GM12878 (cell line): Measurements from ENCODE around the gene ABCC2. TPM values are rescaled to one million over a fixed set of nuclear protein-coding genes. Genes with fewer than 3 reads are reported as not detected.

ENCODE experiments used
- CEBPZ ChIP-seq: fragments of 150-350 bp; IDR thresholded peaks from 2 replicates; pipeline ENCODE4 v1.6.1; 2016; ENCODE audit warnings: low read depth, low read length
- ELK1 ChIP-seq: IDR thresholded peaks from 2 replicates; pipeline ENCODE4 v1.6.1; 2012; ENCODE audit warnings: low read depth, low read length, improper control_type of control experiment
- EZH2 ChIP-seq: IDR thresholded peaks from 2 replicates; pipeline ENCODE4 v1.6.1; 2012; ENCODE audit warnings: low read depth, mild to moderate bottlenecking, control low read depth, inconsistent platforms, low read length, borderline replicate concordance; ENCODE audit not compliant: control insufficient read depth
- HDAC6 ChIP-seq: fragments of 200-600 bp; sonication (generic); IDR thresholded peaks from one replicate; pipeline ENCODE4 v1.8.0; 2017; ENCODE audit warnings: antibody characterized with exemption; ENCODE audit not compliant: unreplicated experiment
- HSF1 ChIP-seq: fragments of 150-350 bp; IDR thresholded peaks from 2 replicates; pipeline ENCODE4 v1.6.1; 2014; ENCODE audit warnings: mild to moderate bottlenecking, low read depth, low read length
- IKZF2 ChIP-seq, 2 experiments: fragments of 450-650 bp; IDR thresholded peaks; 2 replicates each; pipeline ENCODE4 v1.6.1; 2017; ENCODE audit warnings: mild to moderate bottlenecking in 2 of 2, moderate library complexity in 2 of 2
- JUNB ChIP-seq: IDR thresholded peaks from 2 replicates; pipeline ENCODE4 v1.6.1; 2016; ENCODE audit warnings: antibody characterized with exemption, mild to moderate bottlenecking
- MYB ChIP-seq: fragments of 150-350 bp; IDR thresholded peaks from 2 replicates; pipeline ENCODE4 v1.6.1; 2014; ENCODE audit warnings: mild to moderate bottlenecking, low read depth, low read length, borderline replicate concordance
- MYC ChIP-seq: IDR thresholded peaks from 2 replicates; pipeline ENCODE4 v1.6.1; 2011; ENCODE audit warnings: mild to moderate bottlenecking, low read length, moderate library complexity, inconsistent platforms; ENCODE audit not compliant: insufficient read depth, insufficient replicate concordance, insufficient read length, severe bottlenecking
- NBN ChIP-seq: fragments of 450-650 bp; IDR thresholded peaks from 2 replicates; pipeline ENCODE4 v1.6.1; 2016
- REST ChIP-seq: IDR thresholded peaks from 2 replicates; pipeline ENCODE4 v1.6.1; 2012; ENCODE audit warnings: mild to moderate bottlenecking, low read depth, low read length
- RUNX3 ChIP-seq: IDR thresholded peaks from 2 replicates; pipeline ENCODE4 v1.6.1; 2012; ENCODE audit warnings: low read length, inconsistent platforms
- WRNIP1 ChIP-seq: IDR thresholded peaks from 2 replicates; pipeline ENCODE4 v1.6.1; 2011; ENCODE audit warnings: low read depth, low read length, improper control_type of control experiment, borderline replicate concordance
- ZNF384 ChIP-seq: IDR thresholded peaks from 2 replicates; pipeline ENCODE4 v1.6.1; 2012; ENCODE audit warnings: low read depth, mild to moderate bottlenecking, low read length, improper control_type of control experiment, borderline replicate concordance
- polyA plus RNA-seq, 11 experiments: library from polyadenylated mRNA; depleted of rRNA in 4 of 11; unstranded in 6 of 11; stranded (reverse) in 5 of 11; fragments of >200 nt; fragmentation: Nextera tagmentation in 4 of 11; fragmentation: Illumina TruSeq in 1 of 11; extraction: Ambion mirVana in 4 of 11; extraction: Trizol in 1 of 11; gene quantifications; 1 replicate in 1 of 11; 2 replicates in 10 of 11; pipeline versions ENCODE4 v1.2.1 to v1.2.3, GENCODE V29; 2011 to 2016; ENCODE audit warnings: inconsistent platforms in 2 of 11, missing spikeins in 2 of 11, low read depth in 1 of 11
- total RNA-seq, 4 experiments: library from RNA; depleted of rRNA in 3 of 4; stranded (reverse); fragments of >200 nt in 3 of 4; fragmentation: Illumina TruSeq in 1 of 4; extraction: Trizol in 1 of 4; gene quantifications; 2 replicates each; pipeline versions ENCODE4 v1.2.1 to v1.2.3, GENCODE V29; 2013 to 2021
- TF ChIP-seq, protein P1 (sequence below): IDR thresholded peaks from 2 replicates; pipeline ENCODE4 v1.6.1; 2011; ENCODE audit warnings: low read depth, low read length, improper control_type of control experiment, borderline replicate concordance

ABCC2 gene
- total and polyA plus RNA-seq, 10 of the 15 experiments (the other 5 are each of a cell fraction or from before 2014, with no cell fraction given): 0.02 to 0.95 (median 0.21) TPM

GRCh38 chr10:99766302-99766681 is 16.1 kb upstream of the ABCC2 start (continued):
- TF ChIP-seq MYC: no peak
- no peak for TF ChIP-seq HSF1
- TF ChIP-seq WRNIP1: no peak
- TF ChIP-seq REST: no peak
- TF ChIP-seq HDAC6: no peak
- TF ChIP-seq JUNB: no peak
- TF ChIP-seq, protein P1, sequence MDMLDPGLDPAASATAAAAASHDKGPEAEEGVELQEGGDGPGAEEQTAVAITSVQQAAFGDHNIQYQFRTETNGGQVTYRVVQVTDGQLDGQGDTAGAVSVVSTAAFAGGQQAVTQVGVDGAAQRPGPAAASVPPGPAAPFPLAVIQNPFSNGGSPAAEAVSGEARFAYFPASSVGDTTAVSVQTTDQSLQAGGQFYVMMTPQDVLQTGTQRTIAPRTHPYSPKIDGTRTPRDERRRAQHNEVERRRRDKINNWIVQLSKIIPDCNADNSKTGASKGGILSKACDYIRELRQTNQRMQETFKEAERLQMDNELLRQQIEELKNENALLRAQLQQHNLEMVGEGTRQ: no peak; the same call in 1 of the 2 replicates
- TF ChIP-seq ELK1: no peak
- peak; percentile 96 for TF ChIP-seq RUNX3
- TF ChIP-seq MYB: no peak
- TF ChIP-seq EZH2: no peak
- TF ChIP-seq IKZF2 (IDR thresholded peaks at IDR 0.05): peak; percentile 12 to 29; a peak in 2 of 4 replicates
- no peak for TF ChIP-seq CEBPZ
- TF ChIP-seq ZNF384: peak; percentile 33; the same call in 1 of the 2 replicates
- TF ChIP-seq NBN: no peak
